Measurements from ENCODE around the gene SEZ6L2. TPM values are rescaled to one million over a fixed set of nuclear protein-coding genes. Genes with fewer than 3 reads are reported as not detected.
"Not testable (repeated sequence)": the region's sequence is repeated elsewhere in the genome, so short reads cannot be mapped to it uniquely, and the experiment has no call there.

SEZ6L2 gene
- total RNA-seq, 2 donors from 2014 or later, result 11.1 to 13.0 TPM

- intact Hi-C loops (cut with DNase I, micrococcal nuclease), result loop anchor here in 1 of 2 donors (10.0 kb wide), 1 partner anchor 135 kb away; no protein-coding TSS in a partner anchor
- DNase-seq, result no peak
- ATAC-seq, result no peak
Measured at GRCh38 chr16:29840240-29840639, 59.1 kb downstream of the SEZ6L2 start.

GRCh38 chr16:29839822-29840221 lies 59.5 kb downstream of the SEZ6L2 start:
- intact Hi-C loops (cut with DNase I, micrococcal nuclease), result loop anchor here in 1 of 2 donors (10.0 kb wide), 1 partner anchor 135 kb away; no protein-coding TSS in a partner anchor
- ATAC-seq (no peak), DNase-seq (no peak)

GRCh38 chr16:29837841-29838240 lies 61.5 kb downstream of the SEZ6L2 start:
- intact Hi-C loops (cut with DNase I, micrococcal nuclease), result no loop called here
- DNase-seq (no peak), ATAC-seq (no peak)

- DNase-seq (no peak), ATAC-seq (no peak)
- intact Hi-C loops (cut with DNase I, micrococcal nuclease), result no loop called here
Measured at GRCh38 chr16:29836623-29837022, 62.7 kb downstream of the SEZ6L2 start.

DNA sequence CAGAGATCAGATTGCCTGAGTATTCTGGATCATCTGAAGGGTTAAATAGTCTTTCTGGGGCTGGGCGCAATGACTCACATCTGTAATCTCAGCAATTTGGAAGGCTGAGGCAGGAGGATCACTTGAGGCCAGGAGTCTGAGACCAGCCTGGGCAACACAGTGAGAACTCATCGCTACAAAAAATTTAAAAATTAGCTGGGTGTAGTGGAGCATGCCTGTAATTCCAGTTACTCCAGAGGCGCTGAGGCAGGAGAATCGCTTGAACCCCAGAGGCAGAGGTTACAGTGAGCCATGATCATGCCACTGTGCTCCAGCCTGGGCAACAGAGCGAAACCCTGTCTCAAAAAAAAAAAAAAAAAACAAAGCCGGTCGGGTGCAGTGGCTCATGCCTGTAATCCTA lies 63.4 kb downstream of the SEZ6L2 start:
- DNase-seq (no peak), ATAC-seq (no peak)
- intact Hi-C loops (cut with DNase I, micrococcal nuclease), result no loop called here

GRCh38 chr16:29834079-29834478 lies 65.3 kb downstream of the SEZ6L2 start:
- DNase-seq (no peak), ATAC-seq (no peak)
- intact Hi-C loops (cut with DNase I, micrococcal nuclease), result no loop called here

DNA sequence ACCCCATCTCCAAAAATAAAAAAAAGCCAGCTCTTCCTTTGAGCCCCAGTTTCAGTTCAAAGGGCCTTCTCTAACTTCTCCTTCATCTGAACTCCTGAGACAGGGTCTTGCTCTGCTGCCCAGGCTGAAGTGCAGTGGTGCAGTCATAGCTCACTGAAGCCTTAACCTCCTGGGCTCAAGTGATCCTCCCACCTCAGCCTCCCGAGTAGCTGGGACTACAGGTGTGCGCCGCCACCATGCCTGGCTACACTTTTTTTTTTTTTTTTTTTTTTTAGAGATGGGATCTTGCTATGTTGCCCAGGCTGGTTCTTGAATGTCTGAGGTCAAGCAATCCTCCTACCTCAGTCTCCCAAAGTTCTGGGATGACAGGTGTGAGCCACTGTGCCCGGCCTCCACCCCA lies 66.1 kb downstream of the SEZ6L2 start:
- intact Hi-C loops (cut with DNase I, micrococcal nuclease); ATAC-seq; DNase-seq: not testable (repeated sequence)

- ATAC-seq, result no peak
- intact Hi-C loops (cut with DNase I, micrococcal nuclease), result no loop called here
- no peak for DNase-seq
Measured at GRCh38 chr16:29831490-29831889, 67.9 kb downstream of the SEZ6L2 start.

GRCh38 chr16:29830774-29831173 lies 68.6 kb downstream of the SEZ6L2 start:
- DNase-seq (no peak), ATAC-seq (no peak)
- intact Hi-C loops (cut with DNase I, micrococcal nuclease), result no loop called here

GRCh38 chr16:29826342-29826695 lies 73.0 kb downstream of the SEZ6L2 start:
- ATAC-seq, result peak; percentile 5
- no peak for DNase-seq
- intact Hi-C loops (cut with DNase I, micrococcal nuclease), result no loop called here

- ATAC-seq, result peak; percentile 33
- intact Hi-C loops (cut with DNase I, micrococcal nuclease), result no loop called here
Measured at GRCh38 chr16:29825145-29826044, 74.0 kb downstream of the SEZ6L2 start.

DNA sequence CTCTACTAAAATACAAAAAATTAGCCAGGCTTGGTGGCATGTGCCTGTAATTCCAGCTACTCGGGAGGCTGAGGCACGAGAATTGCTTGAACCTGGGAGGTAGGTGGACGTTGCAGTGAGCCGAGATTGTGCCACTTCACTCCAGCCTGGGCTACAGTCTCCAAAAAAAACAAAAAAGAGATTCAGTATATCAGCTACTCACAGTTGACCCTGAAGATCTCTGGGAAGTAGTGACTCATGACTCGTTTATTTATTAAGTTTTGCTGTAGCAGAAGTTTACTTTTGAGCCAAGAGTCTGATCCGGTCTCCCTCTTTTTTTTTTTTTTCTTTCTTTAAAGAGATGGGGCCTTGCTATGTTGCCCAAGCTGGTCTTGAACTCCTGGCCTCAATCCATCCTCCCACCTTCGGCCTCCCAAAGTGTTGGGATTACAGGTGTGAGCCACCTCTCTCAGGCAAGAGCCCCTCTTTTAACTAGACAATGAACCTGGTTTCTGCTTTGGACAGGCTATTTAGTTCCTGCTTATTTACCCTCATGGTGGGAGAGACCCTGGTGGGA lies 74.7 kb downstream of the SEZ6L2 start:
- ATAC-seq, result no peak
- DNase-seq, result no peak
- intact Hi-C loops (cut with DNase I, micrococcal nuclease), result no loop called here

More at GRCh38 chr16:29825145-29826044, 74.0 kb downstream of the SEZ6L2 start:
- DNase-seq, result peak; percentile 55 to 63

DNA sequence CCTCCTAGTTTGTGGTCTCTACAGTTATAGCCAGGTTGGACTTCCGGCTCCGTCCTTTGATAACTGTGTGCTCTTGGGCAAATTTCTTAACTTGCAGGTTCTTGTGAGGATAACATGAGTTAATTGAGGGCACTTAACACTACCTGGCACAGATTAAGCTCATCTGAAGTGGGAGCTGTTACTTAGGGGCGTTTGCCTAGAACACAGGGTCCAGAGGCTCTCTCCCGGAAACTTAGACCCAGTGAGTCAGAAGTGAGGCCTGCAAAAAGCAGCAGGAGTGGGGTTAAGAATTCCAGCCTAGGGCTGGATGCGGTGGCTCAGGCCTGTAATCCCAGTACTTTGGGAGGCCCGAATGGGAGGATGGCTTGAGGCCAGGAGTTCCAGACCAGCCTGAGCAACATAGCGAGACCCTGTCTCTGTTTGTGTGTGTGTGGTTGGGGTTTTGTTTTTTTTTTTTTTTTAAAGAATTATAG lies 77.7 kb downstream of the SEZ6L2 start:
- intact Hi-C loops (cut with DNase I, micrococcal nuclease), result loop anchor here in 1 of 2 donors (2.0 kb wide), 1 partner anchor 27 kb away; no protein-coding TSS in a partner anchor
- peak; percentile 39 for ATAC-seq
- DNase-seq, result peak; percentile 49 to 80

Other genes with a start within 250 kb of the SEZ6L2 start
- gene SPN, start 236.3 kb downstream of the SEZ6L2 start, total RNA-seq, result 1 to 10 TPM; 1.8 to 3.5 TPM
- 10 to 100 TPM; 44.9 to 47.4 TPM for gene QPRT, start 220.4 kb downstream of the SEZ6L2 start, total RNA-seq
- 1 to 10 TPM; 1.6 to 3.2 TPM for gene C16orf54, start 153.6 kb downstream of the SEZ6L2 start, total RNA-seq
- 1,000 to 10,000 TPM; 1,315 to 1,793 TPM for gene ZG16, start 121.3 kb downstream of the SEZ6L2 start, total RNA-seq
- gene KIF22, start 108.8 kb downstream of the SEZ6L2 start, total RNA-seq, result 10 to 100 TPM; 53.0 to 55.2 TPM
- gene MAZ, start 93.0 kb downstream of the SEZ6L2 start, total RNA-seq, result 100 to 1,000 TPM; 252 to 365 TPM
- 1 to 10 TPM; 1.3 to 2.0 TPM for gene PRRT2, start 87.4 kb downstream of the SEZ6L2 start, total RNA-seq
- 10 to 100 TPM; 16.8 to 17.4 TPM for gene PAGR1, start 83.4 kb downstream of the SEZ6L2 start, total RNA-seq
- 100 to 1,000 TPM; 467 to 578 TPM for gene MVP, start 79.1 kb downstream of the SEZ6L2 start, total RNA-seq
- 10 to 100 TPM; 62.9 to 85.3 TPM for gene CDIPT, start 36.3 kb downstream of the SEZ6L2 start, total RNA-seq
- 1 to 10 TPM; 1.7 to 2.0 TPM for gene ASPHD1, start 938 bp upstream of the SEZ6L2 start, total RNA-seq
- 10 to 100 TPM; 22.2 to 35.2 TPM for gene KCTD13, start 26.7 kb upstream of the SEZ6L2 start, total RNA-seq
- 100 to 1,000 TPM; 187 to 192 TPM for gene TMEM219, start 62.5 kb upstream of the SEZ6L2 start, total RNA-seq
- gene TAOK2, start 74.3 kb upstream of the SEZ6L2 start, total RNA-seq, result 10 to 100 TPM; 44.5 TPM
- 10 to 100 TPM in 1 of 2 donors, 1 to 10 TPM in 1; 7.6 to 11.9 TPM for gene HIRIP3, start 96.1 kb upstream of the SEZ6L2 start, total RNA-seq
- gene INO80E, start 96.7 kb upstream of the SEZ6L2 start, total RNA-seq, result 10 to 100 TPM; 61.4 to 73.7 TPM
- gene DOC2A, start 111.5 kb upstream of the SEZ6L2 start, total RNA-seq, result 1 to 10 TPM; 7.5 to 9.2 TPM
- not detected for gene C16orf92, start 123.6 kb upstream of the SEZ6L2 start, total RNA-seq
- under 1 TPM in 1 of 2 donors, not detected in 1; 0.31 TPM for gene TLCD3B, start 131.7 kb upstream of the SEZ6L2 start, total RNA-seq
- 1,000 to 10,000 TPM; 1,798 to 1,835 TPM for gene ALDOA, start 166.2 kb upstream of the SEZ6L2 start, total RNA-seq
- gene PPP4C, start 176.4 kb upstream of the SEZ6L2 start, total RNA-seq, result 100 to 1,000 TPM; 101 to 106 TPM
- 1 to 10 TPM in 1 of 2 donors, under 1 TPM in 1; 0.92 to 1.1 TPM for gene TBX6, start 192.4 kb upstream of the SEZ6L2 start, total RNA-seq
- gene YPEL3, start 196.7 kb upstream of the SEZ6L2 start, total RNA-seq, result 10 to 100 TPM; 30.5 to 58.2 TPM
- 10 to 100 TPM; 62.3 to 88.7 TPM for gene GDPD3, start 214.0 kb upstream of the SEZ6L2 start, total RNA-seq
- 100 to 1,000 TPM; 354 to 370 TPM for gene MAPK3, start 223.7 kb upstream of the SEZ6L2 start, total RNA-seq